GM12892 (cell line): ENCODE results near the gene COG6.

Experiments
- POLR2A ChIP-seq: IDR thresholded peaks from 2 replicates; pipeline ENCODE4 v1.6.1; 2011; ENCODE audit warnings: low read depth, low read length, control low read depth
- POLR2AphosphoS5 ChIP-seq: IDR thresholded peaks from 2 replicates; pipeline ENCODE4 v1.6.1; 2011; ENCODE audit warnings: low read depth, low read length, control low read depth

GRCh38 chr13:39766464-39767158 lies 111.1 kb downstream of the COG6 start:
- no peak for TF ChIP-seq POLR2A
- TF ChIP-seq POLR2AphosphoS5 = no peak
